ENCODE data around the gene TGFBR3.

DNA sequence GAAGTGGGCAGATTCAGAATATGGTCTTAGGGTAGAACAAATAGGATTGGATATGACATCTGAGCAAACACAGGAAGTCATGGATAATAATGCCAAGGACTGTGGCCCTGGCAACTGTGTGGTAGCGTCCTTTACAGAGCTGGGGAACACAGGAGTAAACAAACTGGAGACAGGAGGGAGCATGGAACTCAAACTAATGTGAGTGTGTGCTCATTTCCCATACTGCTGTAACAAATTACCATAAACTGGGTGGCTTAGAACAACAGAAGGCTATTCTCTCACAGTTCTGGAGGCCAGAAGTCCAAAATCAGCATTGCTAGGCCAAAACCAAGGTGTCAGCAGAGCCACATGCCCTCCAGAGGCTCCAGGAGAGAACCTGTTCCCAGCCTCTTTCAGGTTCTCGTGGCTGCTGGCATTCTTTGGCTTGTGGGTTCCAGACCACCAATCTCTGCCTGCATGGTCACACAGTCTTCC, 106.4 kb downstream of the TGFBR3 start:
- TF ChIP-seq POLR2A (IDR thresholded peaks at IDR 0.05) (no peak), EP300 (IDR thresholded peaks at IDR 0.05) (no peak)
- TF ChIP-seq, protein P1, sequence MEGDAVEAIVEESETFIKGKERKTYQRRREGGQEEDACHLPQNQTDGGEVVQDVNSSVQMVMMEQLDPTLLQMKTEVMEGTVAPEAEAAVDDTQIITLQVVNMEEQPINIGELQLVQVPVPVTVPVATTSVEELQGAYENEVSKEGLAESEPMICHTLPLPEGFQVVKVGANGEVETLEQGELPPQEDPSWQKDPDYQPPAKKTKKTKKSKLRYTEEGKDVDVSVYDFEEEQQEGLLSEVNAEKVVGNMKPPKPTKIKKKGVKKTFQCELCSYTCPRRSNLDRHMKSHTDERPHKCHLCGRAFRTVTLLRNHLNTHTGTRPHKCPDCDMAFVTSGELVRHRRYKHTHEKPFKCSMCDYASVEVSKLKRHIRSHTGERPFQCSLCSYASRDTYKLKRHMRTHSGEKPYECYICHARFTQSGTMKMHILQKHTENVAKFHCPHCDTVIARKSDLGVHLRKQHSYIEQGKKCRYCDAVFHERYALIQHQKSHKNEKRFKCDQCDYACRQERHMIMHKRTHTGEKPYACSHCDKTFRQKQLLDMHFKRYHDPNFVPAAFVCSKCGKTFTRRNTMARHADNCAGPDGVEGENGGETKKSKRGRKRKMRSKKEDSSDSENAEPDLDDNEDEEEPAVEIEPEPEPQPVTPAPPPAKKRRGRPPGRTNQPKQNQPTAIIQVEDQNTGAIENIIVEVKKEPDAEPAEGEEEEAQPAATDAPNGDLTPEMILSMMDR (IDR thresholded peaks at IDR 0.05) = no peak
